Measurements from ENCODE around the gene HSD17B3.

Gene HSD17B3

DNA sequence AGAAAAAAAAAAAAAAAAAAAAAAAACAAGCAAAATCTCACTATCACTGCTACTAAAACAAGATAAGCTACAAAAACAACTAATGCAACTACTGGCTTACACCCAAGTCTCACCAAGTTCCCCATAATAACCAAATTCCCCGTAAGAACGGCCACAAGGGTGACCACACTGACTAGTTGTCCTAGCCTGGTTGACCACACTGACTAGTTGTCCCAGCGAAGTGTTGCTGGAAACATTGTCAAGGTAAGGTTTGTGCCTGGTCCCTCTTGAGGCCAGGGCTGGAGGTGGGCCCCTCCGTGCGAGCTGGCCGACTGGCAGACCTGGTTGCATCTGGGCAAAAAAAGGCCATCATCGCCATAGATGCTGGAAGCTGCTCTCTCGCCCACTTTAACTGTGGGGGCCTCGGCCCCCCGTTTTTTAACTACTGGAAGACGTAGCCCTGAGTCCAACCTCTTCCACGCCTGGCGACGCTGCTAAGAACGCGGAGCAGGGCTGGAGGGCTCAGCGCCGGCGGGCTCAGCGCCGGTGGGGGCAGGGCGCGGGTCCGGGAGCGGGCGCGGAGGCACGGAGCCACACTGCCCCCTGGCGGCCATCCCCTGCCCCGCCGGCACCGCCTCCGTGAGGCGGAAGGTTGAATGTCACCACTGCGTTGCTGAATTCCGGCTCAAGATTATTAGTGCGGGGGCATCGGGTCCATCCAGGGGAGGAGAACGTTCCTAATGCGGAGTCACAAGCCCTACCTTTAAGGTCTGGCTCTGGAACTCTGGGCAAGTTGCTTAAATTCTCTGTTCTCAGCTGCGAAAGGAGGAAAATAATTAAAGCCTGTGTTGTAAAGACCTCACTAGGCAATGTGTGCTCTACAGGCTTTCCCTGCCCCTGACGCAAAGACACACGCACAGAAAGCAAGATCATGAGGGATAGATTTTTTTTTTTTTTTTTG lies 84.0 kb downstream of the HSD17B3 start:
- Histone ChIP-seq H3K36me3 (ENCODE audit: control insufficient read depth, insufficient read depth, low read length) (no peaks in the 10 kb centered on the region), H3K4me3 (replicated peaks; ENCODE audit: low read depth, low read length) (peak overlapping the region; percentile 33; the same call in 1 of the 2 replicates), H3K27me3 (replicated peaks; ENCODE audit: control insufficient read depth, insufficient read depth, low read length) (peaks cover 1% of the 10 kb centered on the region; the same call in 1 of the 2 replicates)
- peak; percentile 64 for DNase-seq (ENCODE audit: extremely low read depth, insufficient read length)
- TF ChIP-seq, protein P1, sequence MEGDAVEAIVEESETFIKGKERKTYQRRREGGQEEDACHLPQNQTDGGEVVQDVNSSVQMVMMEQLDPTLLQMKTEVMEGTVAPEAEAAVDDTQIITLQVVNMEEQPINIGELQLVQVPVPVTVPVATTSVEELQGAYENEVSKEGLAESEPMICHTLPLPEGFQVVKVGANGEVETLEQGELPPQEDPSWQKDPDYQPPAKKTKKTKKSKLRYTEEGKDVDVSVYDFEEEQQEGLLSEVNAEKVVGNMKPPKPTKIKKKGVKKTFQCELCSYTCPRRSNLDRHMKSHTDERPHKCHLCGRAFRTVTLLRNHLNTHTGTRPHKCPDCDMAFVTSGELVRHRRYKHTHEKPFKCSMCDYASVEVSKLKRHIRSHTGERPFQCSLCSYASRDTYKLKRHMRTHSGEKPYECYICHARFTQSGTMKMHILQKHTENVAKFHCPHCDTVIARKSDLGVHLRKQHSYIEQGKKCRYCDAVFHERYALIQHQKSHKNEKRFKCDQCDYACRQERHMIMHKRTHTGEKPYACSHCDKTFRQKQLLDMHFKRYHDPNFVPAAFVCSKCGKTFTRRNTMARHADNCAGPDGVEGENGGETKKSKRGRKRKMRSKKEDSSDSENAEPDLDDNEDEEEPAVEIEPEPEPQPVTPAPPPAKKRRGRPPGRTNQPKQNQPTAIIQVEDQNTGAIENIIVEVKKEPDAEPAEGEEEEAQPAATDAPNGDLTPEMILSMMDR (IDR thresholded peaks at IDR 0.05; ENCODE audit: insufficient read depth, low read length, poor library complexity, severe bottlenecking): peak; percentile 83

DNA sequence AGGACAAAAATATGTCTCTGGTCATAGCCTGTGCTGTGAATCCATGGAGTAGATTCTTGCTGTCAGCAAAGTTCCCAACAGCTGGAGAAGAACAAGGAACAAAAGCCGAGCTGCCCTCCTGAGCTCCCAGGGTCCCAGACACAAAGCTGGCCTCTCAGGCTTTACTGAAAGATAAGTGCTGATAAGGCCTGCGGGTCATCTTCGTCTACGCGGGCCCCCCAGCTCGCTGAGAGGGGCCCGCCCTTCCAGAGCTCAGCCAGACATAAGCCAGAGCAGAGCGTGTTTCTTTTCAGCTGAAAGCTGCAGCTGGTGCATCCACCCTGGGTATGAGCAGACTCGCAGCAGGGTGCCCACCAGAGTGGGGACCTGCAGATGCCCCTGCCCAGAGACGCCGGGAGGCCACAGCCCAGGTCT lies 84.7 kb downstream of the HSD17B3 start:
- TF ChIP-seq, protein P1 (IDR thresholded peaks at IDR 0.05; ENCODE audit: insufficient read depth, low read length, poor library complexity, severe bottlenecking): no peak
- peaks cover 1% of the 10 kb centered on the region; the same call in 1 of the 2 replicates for H3K27me3 ChIP-seq (replicated peaks; ENCODE audit: control insufficient read depth, insufficient read depth, low read length)
- DNase-seq (ENCODE audit: extremely low read depth, insufficient read length): no peak

DNA sequence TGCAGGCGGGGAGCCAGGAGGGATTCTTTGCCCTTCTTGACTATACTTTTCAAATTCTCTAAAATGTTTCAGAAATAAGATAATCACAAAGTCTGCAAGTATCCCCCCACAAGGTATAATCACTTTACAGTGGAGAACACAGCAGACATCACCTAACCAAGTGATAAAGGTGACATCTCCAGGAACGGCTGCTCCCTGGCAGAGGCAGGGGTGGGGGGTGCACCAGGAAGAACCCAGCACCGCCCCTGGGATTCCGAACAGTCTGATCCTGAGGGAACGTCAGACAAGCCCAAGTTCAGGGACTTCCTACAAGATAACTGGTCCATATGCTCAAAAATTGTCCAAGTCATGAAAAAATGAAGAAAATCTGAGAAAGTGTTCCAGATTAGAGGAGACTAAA lies 85.4 kb downstream of the HSD17B3 start:
- DNase-seq (ENCODE audit: extremely low read depth, insufficient read length): no peak
- Histone ChIP-seq H3K4me3 (replicated peaks; ENCODE audit: low read depth, low read length) (no peak overlapping the region), H3K27me3 (replicated peaks; ENCODE audit: control insufficient read depth, insufficient read depth, low read length) (peaks cover 1% of the 10 kb centered on the region; the same call in 1 of the 2 replicates), H3K36me3 (ENCODE audit: control insufficient read depth, insufficient read depth, low read length) (no peaks in the 10 kb centered on the region)
- TF ChIP-seq, protein P1 (IDR thresholded peaks at IDR 0.05; ENCODE audit: insufficient read depth, low read length, poor library complexity, severe bottlenecking): no peak

More for the DNA sequence above, 84.7 kb downstream of the HSD17B3 start:
- Histone ChIP-seq H3K36me3 (ENCODE audit: control insufficient read depth, insufficient read depth, low read length) (no peaks in the 10 kb centered on the region), H3K4me3 (replicated peaks; ENCODE audit: low read depth, low read length) (no peak overlapping the region)

DNA sequence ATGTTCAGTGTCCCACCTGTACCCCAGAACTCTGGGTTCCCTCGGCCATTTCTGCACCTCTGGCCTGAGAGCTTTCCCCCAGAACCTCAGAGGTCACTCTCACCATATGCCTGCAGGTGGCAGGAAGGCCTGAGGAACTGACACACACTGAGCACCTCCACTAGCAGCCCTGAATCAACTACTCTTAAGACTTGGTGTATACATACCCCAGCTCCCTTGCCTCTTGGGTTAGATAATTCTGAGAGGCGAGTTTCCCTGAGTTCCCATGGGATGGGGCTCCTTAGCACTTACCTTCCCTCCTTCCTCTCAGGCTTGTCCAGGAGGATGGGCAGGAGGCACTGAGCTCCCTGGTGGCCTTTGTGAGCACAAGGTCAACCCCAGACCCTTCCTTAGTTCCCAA lies 86.1 kb downstream of the HSD17B3 start:
- TF ChIP-seq, protein P1 (IDR thresholded peaks at IDR 0.05; ENCODE audit: insufficient read depth, low read length, poor library complexity, severe bottlenecking): no peak
- Histone ChIP-seq H3K4me3 (replicated peaks; ENCODE audit: low read depth, low read length) (no peak overlapping the region), H3K27me3 (replicated peaks; ENCODE audit: control insufficient read depth, insufficient read depth, low read length) (peaks cover 3% of the 10 kb centered on the region; the same call in 1 of the 2 replicates), H3K36me3 (ENCODE audit: control insufficient read depth, insufficient read depth, low read length) (no peaks in the 10 kb centered on the region)
- no peak for DNase-seq (ENCODE audit: extremely low read depth, insufficient read length)

DNA sequence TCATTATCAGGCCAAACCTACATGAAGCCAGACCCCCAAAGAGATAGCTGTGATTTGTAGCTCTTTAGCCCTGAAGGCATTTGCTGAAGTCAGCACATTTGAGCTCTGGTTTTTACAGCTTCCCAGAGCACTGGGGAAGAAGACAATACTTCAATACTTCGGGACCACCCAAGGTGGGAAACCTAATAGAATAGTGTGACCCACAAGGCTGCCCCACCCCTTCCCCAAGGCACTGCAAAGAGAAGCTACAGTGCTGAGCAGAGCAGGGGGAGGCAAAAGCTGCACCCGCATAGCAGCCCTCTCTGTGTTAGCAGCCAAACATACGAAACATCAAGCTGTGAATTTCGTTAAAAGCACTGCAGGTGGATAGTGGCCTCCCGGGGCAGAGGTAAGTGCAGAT lies 87.3 kb downstream of the HSD17B3 start:
- Histone ChIP-seq H3K27me3 (replicated peaks; ENCODE audit: control insufficient read depth, insufficient read depth, low read length) (peaks cover 3% of the 10 kb centered on the region; the same call in 1 of the 2 replicates), H3K36me3 (ENCODE audit: control insufficient read depth, insufficient read depth, low read length) (no peaks in the 10 kb centered on the region), H3K4me3 (replicated peaks; ENCODE audit: low read depth, low read length) (no peak overlapping the region)
- DNase-seq (ENCODE audit: extremely low read depth, insufficient read length): no peak
- TF ChIP-seq, protein P1 (IDR thresholded peaks at IDR 0.05; ENCODE audit: insufficient read depth, low read length, poor library complexity, severe bottlenecking): no peak

All from GM06990 (cell line).